RPMI7951 (cell line): ENCODE results near the gene DNAH8. TPM values are rescaled to one million over a fixed set of nuclear protein-coding genes. Genes with fewer than 3 reads are reported as not detected.

ENCODE experiments used
- DNase-seq: peaks from one replicate; pipeline ENCODE4 v3.0.0-alpha.2; 2012; ENCODE audit warnings: low read depth
- total RNA-seq: library from RNA; depleted of rRNA; stranded (reverse); fragments of >200 nt; shearing (Covaris generic); gene quantifications from 2 replicates; pipeline ENCODE4 v1.2.3, GENCODE V29; 2014

DNAH8 gene
- total RNA-seq, 1 experiment from 2014 or later = under 0.01 TPM

GRCh38 chr6:38796850-38797249, 81.7 kb downstream of the DNAH8 start:
- no peak for DNase-seq

- DNase-seq = no peak
Measured at GRCh38 chr6:38797391-38797790, 82.3 kb downstream of the DNAH8 start.

- no peak for DNase-seq
Measured at GRCh38 chr6:38799529-38800184, 84.5 kb downstream of the DNAH8 start.

GRCh38 chr6:38801305-38801704, 86.2 kb downstream of the DNAH8 start:
- DNase-seq = no peak

GRCh38 chr6:38802497-38802896, 87.4 kb downstream of the DNAH8 start:
- DNase-seq = no peak

GRCh38 chr6:38803129-38803528, 88.0 kb downstream of the DNAH8 start:
- no peak for DNase-seq

GRCh38 chr6:38804358-38804757, 89.2 kb downstream of the DNAH8 start:
- no peak for DNase-seq

- DNase-seq = no peak
Measured at GRCh38 chr6:38805127-38805655, 90.1 kb downstream of the DNAH8 start.

- no peak for DNase-seq
Measured at GRCh38 chr6:38805692-38806091, 90.6 kb downstream of the DNAH8 start.

GRCh38 chr6:38806271-38806670, 91.2 kb downstream of the DNAH8 start:
- no peak for DNase-seq

GRCh38 chr6:38806833-38807232, 91.7 kb downstream of the DNAH8 start:
- DNase-seq = no peak

GRCh38 chr6:38808039-38808438, 92.9 kb downstream of the DNAH8 start:
- no peak for DNase-seq

GRCh38 chr6:38813041-38813823, 98.1 kb downstream of the DNAH8 start:
- DNase-seq = no peak

GRCh38 chr6:38814761-38815160, 99.7 kb downstream of the DNAH8 start:
- DNase-seq = no peak

GRCh38 chr6:38815250-38815649, 100.1 kb downstream of the DNAH8 start:
- no peak for DNase-seq

GRCh38 chr6:38818691-38819090, 103.6 kb downstream of the DNAH8 start:
- no peak for DNase-seq

GRCh38 chr6:38822963-38823362, 107.9 kb downstream of the DNAH8 start:
- DNase-seq = no peak

GRCh38 chr6:38824243-38824894, 109.3 kb downstream of the DNAH8 start:
- DNase-seq = no peak

GRCh38 chr6:38827024-38827423, 111.9 kb downstream of the DNAH8 start:
- DNase-seq = no peak

- no peak for DNase-seq
Measured at GRCh38 chr6:38831865-38832264, 116.8 kb downstream of the DNAH8 start.

- no peak for DNase-seq
Measured at GRCh38 chr6:38833320-38833719, 118.2 kb downstream of the DNAH8 start.

- DNase-seq = no peak
Measured at GRCh38 chr6:38836585-38836984, 121.5 kb downstream of the DNAH8 start.

- DNase-seq = no peak
Measured at GRCh38 chr6:38837101-38837500, 122.0 kb downstream of the DNAH8 start.
